MM.1S (cell line): ENCODE results near the gene ZC2HC1C.

Source experiments
- EZH2 ChIP-seq: fragments of 300-600 bp; sonication (generic); optimal IDR thresholded peaks from 2 replicates; pipeline ENCODE3; 2017; ENCODE audit warnings: low read depth, mild to moderate bottlenecking, antibody characterized with exemption, low read length, mixed read lengths
- TF ChIP-seq, protein P1 (sequence below): fragments of 300-600 bp; sonication (generic); IDR thresholded peaks from 2 replicates; pipeline ENCODE4 v1.5.1; 2016; ENCODE audit warnings: antibody characterized with exemption, low read length, mixed read lengths

DNA sequence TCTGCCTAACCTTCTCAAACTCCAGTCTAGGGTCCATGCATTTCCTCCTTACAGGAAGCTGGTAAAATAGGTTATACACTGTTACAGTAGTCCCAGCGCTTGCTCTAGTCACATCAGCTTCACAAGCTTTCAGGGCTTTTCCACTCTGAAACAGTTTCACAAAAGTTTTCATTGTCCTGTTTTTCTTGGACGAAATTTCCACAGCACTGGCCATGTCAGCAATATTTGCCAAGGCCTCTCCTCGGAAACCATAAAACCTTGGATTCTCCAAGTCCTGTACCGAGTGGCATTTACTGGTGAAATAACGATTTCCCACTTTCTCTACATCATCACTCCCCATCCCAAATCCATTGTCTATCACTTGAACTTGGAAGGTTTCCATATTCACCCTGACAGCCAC is 20.3 kb upstream of the ZC2HC1C start:
- TF ChIP-seq, protein P1, sequence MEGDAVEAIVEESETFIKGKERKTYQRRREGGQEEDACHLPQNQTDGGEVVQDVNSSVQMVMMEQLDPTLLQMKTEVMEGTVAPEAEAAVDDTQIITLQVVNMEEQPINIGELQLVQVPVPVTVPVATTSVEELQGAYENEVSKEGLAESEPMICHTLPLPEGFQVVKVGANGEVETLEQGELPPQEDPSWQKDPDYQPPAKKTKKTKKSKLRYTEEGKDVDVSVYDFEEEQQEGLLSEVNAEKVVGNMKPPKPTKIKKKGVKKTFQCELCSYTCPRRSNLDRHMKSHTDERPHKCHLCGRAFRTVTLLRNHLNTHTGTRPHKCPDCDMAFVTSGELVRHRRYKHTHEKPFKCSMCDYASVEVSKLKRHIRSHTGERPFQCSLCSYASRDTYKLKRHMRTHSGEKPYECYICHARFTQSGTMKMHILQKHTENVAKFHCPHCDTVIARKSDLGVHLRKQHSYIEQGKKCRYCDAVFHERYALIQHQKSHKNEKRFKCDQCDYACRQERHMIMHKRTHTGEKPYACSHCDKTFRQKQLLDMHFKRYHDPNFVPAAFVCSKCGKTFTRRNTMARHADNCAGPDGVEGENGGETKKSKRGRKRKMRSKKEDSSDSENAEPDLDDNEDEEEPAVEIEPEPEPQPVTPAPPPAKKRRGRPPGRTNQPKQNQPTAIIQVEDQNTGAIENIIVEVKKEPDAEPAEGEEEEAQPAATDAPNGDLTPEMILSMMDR = no peak
- no peak for TF ChIP-seq EZH2
